Tibial nerve (tissue), 4 donors: ENCODE data around the gene ACD.

Experiments
- CTCF ChIP-seq, 5 experiments: fragments of 200-600 bp in 3 of 5; fragments of 450-650 bp in 2 of 5; sonication (generic) in 3 of 5; IDR thresholded peaks; one replicate each; pipeline ENCODE4 v1.5.1; 2016 to 2019; ENCODE audit warnings: antibody characterized with exemption in 5 of 5, mild to moderate bottlenecking in 3 of 5, moderate library complexity in 2 of 5
- EP300 ChIP-seq, 2 donors: sonication (generic); formaldehyde crosslinking; IDR thresholded peaks; one replicate each; pipeline ENCODE4 v1.6.1; 2017; ENCODE audit warnings: antibody characterized with exemption in 2 of 2, mild to moderate bottlenecking in 1 of 2
- POLR2A ChIP-seq, 2 donors: fragments of 450-650 bp; IDR thresholded peaks; one replicate each; pipeline ENCODE4 v1.6.1; 2017; ENCODE audit warnings: antibody characterized with exemption in 2 of 2, mild to moderate bottlenecking in 2 of 2, moderate library complexity in 2 of 2

GRCh38 chr16:67613808-67614207, 46.3 kb downstream of the ACD start:
- TF ChIP-seq CTCF (IDR thresholded peaks at IDR 0.05) (no peak), POLR2A (IDR thresholded peaks at IDR 0.05) (no peak), EP300 (IDR thresholded peaks at IDR 0.05) (no peak)
